Erythroblast (primary cell): ENCODE measurements around the gene WTAP.
"Not testable (repeated sequence)": the region's sequence is repeated elsewhere in the genome, so short reads cannot be mapped to it uniquely, and the experiment has no call there.

ENCODE experiments used
- DNase-seq, 2 experiments: peaks; one replicate each; lab custom pipeline; 2025; lab: John Stamatoyannopoulos, UW
- GATA1 ChIP-seq: IDR thresholded peaks from 2 replicates; pipeline ENCODE4 v1.6.1; 2011; ENCODE audit warnings: low read depth, mild to moderate bottlenecking, control low read depth, low read length, moderate library complexity
- POLR2A ChIP-seq: IDR thresholded peaks from 2 replicates; pipeline ENCODE4 v1.6.1; 2011; ENCODE audit warnings: mild to moderate bottlenecking, low read length

The WTAP gene

DNA sequence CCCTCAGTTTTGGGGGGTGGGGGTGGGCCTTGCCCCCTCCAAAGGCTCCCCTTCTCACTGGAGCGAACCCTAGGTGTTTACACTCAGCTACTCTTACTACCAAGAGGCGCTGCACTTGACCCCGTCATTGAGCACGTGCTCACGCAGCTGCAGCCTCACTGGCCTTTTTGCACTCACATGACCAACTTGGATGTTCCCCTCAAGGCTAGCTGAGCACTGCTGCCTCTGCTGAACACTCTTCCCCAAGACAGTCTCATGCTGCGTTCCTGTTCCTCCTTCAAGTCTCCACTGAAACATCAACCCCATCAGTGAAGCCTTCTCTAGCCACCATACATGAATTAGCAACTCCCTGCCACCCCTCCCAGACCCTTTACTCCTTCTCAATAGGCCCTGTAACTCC lies 38.3 kb upstream of the WTAP start:
- peak in 1 of 2 experiments; percentile 8 for DNase-seq
- TF ChIP-seq POLR2A (peak; percentile 37), GATA1 (no peak)

DNA sequence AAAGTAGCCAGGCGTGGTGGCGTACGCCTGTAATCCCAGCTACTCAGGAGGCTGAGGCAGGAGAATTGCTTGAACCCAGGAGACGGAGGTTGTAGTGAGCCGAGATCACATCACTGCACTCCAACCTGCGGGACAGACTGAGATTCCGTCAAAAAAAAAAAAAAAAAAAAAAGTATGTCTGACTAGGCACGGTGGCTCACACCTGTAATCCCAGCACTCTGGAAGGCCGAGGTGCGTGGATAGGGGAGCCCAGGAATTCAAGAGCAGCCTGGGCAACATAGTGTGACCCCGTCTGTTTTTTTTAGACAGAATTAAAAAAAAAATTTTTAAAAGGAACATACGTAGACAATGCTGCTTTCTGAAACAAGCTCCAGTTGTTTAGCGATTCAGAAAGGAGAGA lies 37.2 kb upstream of the WTAP start:
- not testable (repeated sequence) for DNase-seq

DNA sequence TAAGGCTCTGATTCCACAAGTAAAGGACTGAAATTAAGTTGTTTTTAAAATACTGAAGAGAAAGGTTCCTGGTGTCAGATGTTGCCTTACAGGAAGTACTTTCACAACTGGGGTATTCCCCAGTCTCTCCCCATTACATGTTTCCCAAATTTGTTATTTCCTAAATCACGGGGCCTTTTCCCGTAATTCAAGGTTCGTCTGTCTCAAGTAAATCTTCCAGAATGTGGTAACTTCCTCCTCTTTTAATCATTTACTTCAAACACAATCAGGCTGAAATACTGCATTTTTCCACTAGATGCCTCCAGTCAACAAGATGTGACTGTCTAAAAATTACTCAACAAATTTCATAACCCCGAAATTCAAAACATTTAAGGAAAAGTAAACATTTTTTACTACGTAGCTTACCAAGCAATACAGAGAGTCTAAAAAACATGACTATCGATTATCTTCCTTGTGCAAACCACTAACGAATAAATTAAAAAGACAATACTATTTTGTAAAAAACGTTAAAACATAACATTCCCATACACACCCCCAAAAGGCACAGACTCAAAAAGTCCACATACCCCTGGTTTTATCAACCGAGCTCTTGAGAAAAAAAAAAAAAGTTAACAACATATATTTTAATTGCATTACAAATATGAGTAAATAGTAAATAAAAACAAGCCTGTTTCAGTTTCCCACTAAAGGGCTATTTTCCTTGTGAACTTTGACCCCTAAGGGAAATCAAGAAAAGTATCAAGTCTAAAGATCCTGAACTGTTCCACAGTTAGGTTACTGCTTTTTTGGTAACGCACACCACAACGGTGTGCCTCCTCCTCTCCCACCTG lies 36.0 kb upstream of the WTAP start:
- DNase-seq = peak; percentile 78 to 85
- TF ChIP-seq POLR2A (no peak), GATA1 (no peak)

DNA sequence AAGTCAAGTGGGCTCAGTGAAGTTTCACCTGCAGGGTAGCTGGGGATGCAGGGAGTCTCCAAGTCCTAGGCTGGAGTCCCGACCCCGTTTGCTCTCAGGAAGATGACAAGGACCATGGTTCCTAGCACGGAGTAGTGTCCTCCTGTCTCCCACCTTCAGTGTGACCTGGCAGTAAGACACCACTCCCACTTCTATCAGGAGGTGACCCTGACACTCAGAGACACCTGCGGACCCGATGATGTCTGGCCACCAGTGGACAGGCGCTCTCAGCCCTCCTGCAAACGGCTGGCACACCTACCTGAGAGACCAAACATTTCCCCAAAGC lies 35.4 kb upstream of the WTAP start:
- DNase-seq = peak; percentile 37 to 58
- TF ChIP-seq POLR2A (no peak), GATA1 (no peak)

DNA sequence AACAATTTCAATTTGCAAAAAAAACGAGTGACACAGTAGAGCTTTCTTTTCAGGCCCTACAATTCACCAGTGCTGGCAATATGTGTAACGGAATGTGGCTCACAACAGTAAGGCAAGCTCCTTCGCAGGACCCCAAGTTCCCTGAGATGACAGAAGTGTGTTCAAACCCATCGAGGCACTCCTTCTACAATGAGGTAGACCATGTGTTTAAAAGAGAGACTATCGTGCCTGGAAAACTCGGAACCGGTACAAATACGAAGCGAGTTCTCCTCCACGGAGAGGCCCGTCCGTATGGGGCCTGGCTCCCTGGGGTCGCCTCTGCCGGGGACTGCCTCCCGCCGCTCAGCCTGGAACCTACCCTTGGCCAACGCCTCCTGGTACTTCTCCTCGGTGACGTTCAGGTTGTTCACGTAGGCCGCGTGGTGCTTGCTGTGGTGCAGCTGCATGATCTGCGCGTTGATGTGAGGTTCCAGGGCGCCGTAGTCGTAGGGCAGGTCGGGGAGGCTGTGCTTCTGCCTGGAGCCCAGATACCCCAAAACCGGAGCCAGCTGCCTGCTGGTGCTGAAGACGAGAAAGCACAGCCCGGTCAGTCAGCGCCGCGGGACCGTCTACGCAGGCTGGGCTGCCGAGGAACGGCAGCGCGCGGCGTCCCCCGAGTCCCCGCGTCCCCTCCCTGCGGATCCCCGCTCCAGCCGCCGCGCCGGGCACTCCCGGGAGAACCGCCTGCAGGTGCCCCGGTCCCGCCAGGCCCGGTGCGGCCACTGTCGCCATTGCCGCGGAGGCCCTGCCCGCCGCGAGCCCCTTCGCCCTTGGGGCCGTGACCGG lies 34.8 kb upstream of the WTAP start:
- no peak for TF ChIP-seq POLR2A
- no peak for TF ChIP-seq GATA1
- DNase-seq = peak; percentile 75 to 78

DNA sequence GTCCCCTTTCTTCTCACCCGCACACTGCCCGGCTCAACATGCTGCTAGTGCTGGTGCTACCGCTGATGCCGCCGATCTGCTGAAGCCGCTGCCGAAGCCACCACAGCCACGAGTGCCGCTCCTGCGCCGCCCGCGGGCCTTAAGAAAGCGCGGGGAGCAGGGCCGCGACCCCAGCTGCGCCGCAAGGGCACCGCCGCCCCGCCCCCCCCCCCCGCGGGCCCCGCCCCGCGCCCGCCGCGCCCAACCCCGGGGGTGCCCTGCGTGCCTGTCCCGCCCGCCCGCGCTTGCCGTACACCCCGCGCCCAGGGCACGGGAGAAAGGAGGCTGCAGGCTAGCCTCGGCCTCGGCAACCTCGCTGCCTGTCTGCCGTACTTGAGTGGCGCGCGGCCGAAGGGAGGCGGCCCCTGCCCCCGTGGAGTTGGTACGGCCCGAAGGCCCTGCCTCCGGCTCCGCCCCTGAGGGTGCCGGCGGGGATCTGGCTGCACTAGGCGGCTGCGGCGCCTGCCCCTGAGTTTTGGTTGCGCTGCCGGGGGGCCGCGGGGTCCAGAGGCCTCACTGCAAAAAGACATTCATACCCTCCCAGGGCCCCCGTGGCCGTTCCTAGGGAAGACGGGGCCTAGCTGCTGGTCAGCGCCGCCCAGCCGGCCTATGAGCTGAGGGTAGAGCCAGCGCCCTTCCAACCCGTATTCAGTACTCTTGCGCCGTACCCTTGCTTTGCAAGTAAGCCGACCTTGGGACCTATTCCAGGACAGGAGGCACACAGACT lies 34.0 kb upstream of the WTAP start, which contains the start of gene SOD2:
Gene SOD2 (minus strand): TSS at position 114 of the 766 bp plus-strand sequence. CDS start 74 bp downstream, at position 40.
- TF ChIP-seq POLR2A = peak; percentile 88
- TF ChIP-seq GATA1 = no peak
- peak; percentile 92 to 95 for DNase-seq

DNA sequence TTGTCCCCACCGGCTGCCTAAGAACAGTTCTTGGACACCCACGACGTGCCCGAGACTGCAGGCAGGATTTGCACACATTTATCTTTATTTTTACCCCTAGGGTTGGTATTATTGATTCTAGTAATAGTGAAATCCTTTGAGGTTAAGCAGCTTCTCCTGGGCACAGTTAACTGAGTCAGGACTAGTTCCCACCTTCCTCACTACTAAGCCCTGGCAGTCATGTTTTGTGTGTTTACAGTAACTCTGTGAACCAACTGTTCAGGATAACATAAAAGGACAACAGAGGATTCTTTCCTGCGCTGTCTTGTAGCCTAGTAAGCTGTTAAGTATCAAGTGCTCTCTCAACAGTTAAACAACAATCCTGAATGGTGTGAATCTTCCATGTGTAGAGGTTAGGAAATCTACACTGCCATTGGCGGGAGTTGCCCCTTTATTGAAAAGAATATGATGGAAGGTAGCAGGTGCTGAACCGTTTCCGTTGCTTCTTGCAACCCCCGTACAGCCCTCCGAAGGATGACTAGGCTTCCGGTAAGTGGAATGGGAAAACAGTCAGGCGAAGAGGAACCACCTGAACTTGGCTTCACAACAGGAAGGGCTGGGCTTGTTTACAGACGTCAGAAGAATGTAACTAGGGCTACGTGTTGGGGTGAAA lies 33.3 kb upstream of the WTAP start:
- TF ChIP-seq POLR2A = no peak
- TF ChIP-seq GATA1 = no peak
- DNase-seq = peak; percentile 41 to 52

DNA sequence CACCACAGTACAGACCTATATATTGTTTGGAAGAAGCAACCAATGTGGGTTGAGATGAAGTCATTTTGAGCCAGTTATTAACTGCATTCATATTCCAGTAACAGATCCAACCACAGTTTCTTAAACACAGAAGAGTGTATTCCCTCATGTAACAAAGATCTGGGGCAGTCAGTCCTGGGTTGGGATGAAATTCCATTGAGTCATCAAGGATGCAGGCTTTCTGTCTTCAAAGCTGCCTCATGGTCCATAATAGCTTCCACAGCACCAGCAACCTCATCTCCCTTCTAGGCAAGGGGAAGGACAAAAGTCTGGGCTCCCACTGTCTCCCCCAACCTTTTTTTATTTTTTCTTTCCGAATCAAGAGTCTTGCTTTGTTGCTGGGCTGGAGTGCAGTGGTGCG lies 31.3 kb upstream of the WTAP start:
- DNase-seq = no peak
- TF ChIP-seq GATA1 (no peak), POLR2A (no peak)

DNA sequence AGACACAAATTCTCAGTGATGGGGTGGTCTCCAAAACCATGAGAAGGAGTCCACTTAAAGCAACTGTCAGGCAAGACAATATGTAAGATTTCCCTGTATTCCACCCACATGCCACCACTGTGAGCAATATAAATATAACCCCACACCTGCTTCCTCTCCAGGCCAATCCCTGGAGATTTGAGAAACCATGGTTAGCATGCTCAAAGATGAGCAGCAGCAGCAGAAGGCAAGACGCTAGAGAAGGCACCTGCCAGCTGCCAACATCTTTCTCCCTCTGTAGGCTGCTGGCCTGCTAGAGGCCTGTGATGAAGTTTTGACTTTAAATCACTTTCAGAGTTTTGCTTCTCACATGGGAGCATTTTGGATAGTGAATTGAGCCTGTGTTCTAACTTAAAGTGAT lies 26.3 kb upstream of the WTAP start:
- TF ChIP-seq POLR2A (no peak), GATA1 (no peak)
- no peak for DNase-seq

DNA sequence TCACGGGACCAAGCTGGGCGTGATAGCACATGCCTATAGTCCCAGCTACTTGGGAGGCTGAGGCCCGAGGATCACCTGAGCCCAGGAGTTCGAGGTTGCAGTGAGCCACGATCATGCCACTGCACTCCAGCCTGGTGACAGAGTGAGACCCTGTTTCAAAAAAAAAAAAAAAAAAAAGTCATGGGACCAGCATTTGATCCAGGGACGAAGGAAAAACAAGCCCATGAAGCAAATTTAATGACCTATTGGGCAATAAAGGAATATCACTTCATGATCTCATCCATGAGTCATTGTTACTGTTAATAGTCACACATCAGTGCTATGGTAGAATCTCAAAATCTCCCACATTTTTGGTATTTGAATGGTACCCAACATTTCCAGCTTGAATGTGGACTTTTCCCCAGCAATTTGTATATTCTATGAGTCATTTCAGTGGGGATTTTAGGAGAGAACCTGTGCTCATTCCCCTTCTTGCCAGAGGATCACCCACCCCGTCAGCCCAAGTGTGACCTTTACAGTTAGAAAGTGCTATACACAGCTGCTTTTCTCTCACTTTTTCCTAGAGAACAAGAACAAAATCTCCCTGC lies 25.8 kb upstream of the WTAP start:
- TF ChIP-seq POLR2A (no peak), GATA1 (no peak)

DNA sequence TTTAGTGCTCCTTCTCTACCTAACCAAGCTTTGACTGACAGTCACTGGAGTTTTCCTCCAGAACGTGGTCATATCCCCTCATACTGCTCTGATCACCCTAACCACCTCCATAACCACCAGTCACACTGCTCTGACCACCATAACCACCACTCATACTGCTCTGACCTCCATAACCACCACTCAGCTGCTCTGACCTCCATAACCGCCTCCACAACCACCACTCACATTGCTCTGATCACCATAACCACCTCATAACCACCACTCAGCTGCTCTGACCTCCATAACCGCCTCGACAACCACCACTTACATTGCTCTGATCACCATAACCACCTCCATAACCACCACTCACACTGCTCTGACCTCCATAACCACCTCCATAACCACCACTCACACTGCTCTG lies 16.7 kb upstream of the WTAP start:
- DNase-seq = not testable (repeated sequence)

More for the DNA sequence above, 25.8 kb upstream of the WTAP start:
- no peak for DNase-seq

DNA sequence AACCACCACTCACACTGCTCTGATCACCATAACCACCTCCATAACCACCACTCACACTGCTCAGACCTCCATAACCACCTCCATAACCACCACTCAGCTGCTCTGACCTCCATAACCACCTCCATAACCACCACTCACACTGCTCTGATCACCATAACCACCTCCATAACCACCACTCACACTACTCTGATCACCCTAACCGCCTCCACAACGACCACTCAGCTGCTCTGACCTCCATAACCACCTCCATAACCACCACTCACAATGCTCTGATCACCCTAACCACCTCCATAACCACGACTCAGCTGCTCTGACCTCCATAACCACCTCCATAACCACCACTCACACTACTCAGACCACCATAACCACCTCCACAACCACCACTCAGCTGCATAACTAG lies 14.9 kb upstream of the WTAP start:
- DNase-seq = not testable (repeated sequence)

DNA sequence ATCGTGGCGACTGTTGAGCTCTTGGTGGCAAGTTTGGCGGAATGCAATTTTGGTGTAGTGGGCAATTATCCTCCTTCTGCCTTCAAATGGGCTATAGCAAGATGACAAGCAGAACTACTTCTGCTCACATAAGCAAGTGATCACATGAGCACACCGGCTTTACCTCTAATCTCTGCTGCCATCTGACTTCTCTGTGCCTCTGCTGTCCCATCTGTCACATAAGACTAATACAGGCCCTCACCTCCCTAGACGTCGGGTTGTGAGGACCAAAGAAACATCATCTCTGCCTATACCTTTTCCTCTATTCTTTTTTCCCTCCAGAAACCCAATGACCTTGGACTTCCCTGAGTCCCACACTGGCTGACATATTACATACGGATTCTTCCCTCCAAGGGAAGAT lies 13.3 kb upstream of the WTAP start:
- TF ChIP-seq GATA1 = no peak
- no peak for TF ChIP-seq POLR2A
- DNase-seq = no peak

DNA sequence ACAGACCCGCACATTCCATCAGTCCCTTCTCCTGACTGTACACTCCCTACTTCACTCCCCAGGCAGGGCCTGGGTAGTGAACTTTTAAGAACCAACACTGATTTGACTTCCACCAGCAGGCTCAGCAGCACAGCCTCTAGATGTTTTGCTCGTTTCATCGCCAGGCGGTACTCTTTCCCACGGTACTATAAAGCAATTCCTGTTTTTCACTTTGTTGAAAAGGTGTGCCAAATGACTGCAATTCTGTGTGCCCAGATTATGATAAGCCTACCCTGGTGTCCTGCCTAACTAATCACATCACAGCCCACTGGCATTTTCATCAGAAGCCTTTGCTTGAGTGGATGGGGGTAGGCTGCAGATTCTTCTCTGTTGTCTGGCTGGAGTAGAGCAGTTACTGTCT lies 12.9 kb upstream of the WTAP start:
- DNase-seq = no peak
- TF ChIP-seq POLR2A (no peak), GATA1 (no peak)
